BE2C (cell line): Measurements from ENCODE around the gene CD109.
"Not testable (repeated sequence)": the region's sequence is repeated elsewhere in the genome, so short reads cannot be mapped to it uniquely, and the experiment has no call there.

ENCODE experiments used
- DNase-seq: peaks from one replicate; pipeline ENCODE4 v3.0.0-alpha.2; 2020
- H3K27me3 ChIP-seq: fragments of 250-450 bp; sonication (Bioruptor Pico); 2 replicates; pipeline ENCODE4 v1.5.1; 2020; ENCODE audit warnings: mild to moderate bottlenecking
- H3K36me3 ChIP-seq: fragments of 250-450 bp; sonication (Bioruptor Pico); 2 replicates; pipeline ENCODE4 v1.5.1; 2020; ENCODE audit warnings: mild to moderate bottlenecking
- H3K4me1 ChIP-seq: fragments of 250-450 bp; sonication (Bioruptor Pico); 2 replicates; pipeline ENCODE4 v1.5.1; 2020
- H3K4me3 ChIP-seq: 2 replicates; pipeline ENCODE4 v1.5.1; 2011; ENCODE audit warnings: low read depth, low read length
- H3K9me3 ChIP-seq: fragments of 250-450 bp; sonication (Bioruptor Pico); 2 replicates; pipeline ENCODE4 v1.5.1; 2020
- CTCF ChIP-seq: IDR thresholded peaks from 2 replicates; pipeline ENCODE4 v1.5.1; 2012; ENCODE audit warnings: mild to moderate bottlenecking, low read depth, low read length

The CD109 gene

GRCh38 chr6:73706971-73707370 lies 11.0 kb downstream of the CD109 start:
- DNase-seq, result no peak
- no peaks in the 10 kb centered on the region for H3K9me3 ChIP-seq
- no peak overlapping the region for H3K4me3 ChIP-seq
- no peaks in the 10 kb centered on the region for H3K4me1 ChIP-seq
- 0 out of 2 replicates have a peak, but pooled peaks cover 3% of the 10 kb centered on the region for H3K27me3 ChIP-seq
- no peaks in the 10 kb centered on the region for H3K36me3 ChIP-seq
- TF ChIP-seq CTCF, result no peak

- no peak for DNase-seq
- TF ChIP-seq CTCF, result no peak
- Histone ChIP-seq H3K9me3 (no peaks in the 10 kb centered on the region), H3K36me3 (no peaks in the 10 kb centered on the region), H3K4me1 (no peaks in the 10 kb centered on the region), H3K27me3 (no peaks in the 10 kb centered on the region), H3K4me3 (no peak overlapping the region)
Measured at GRCh38 chr6:73710470-73710869, 14.5 kb downstream of the CD109 start.

- Histone ChIP-seq H3K9me3 (no peaks in the 10 kb centered on the region), H3K27me3 (no peaks in the 10 kb centered on the region), H3K36me3 (no peaks in the 10 kb centered on the region), H3K4me1 (no peaks in the 10 kb centered on the region), H3K4me3 (no peak overlapping the region)
- TF ChIP-seq CTCF, result no peak
- no peak for DNase-seq
Measured at GRCh38 chr6:73710948-73711347, 14.9 kb downstream of the CD109 start.

GRCh38 chr6:73712535-73713173 lies 16.7 kb downstream of the CD109 start:
- no peak for DNase-seq
- no peak overlapping the region for H3K4me3 ChIP-seq
- H3K27me3 ChIP-seq, result no peaks in the 10 kb centered on the region
- TF ChIP-seq CTCF, result no peak
- H3K36me3 ChIP-seq, result no peaks in the 10 kb centered on the region
- no peaks in the 10 kb centered on the region for H3K4me1 ChIP-seq
- no peaks in the 10 kb centered on the region for H3K9me3 ChIP-seq

GRCh38 chr6:73713426-73714147 lies 17.6 kb downstream of the CD109 start:
- no peak overlapping the region for H3K4me3 ChIP-seq
- H3K27me3 ChIP-seq, result no peaks in the 10 kb centered on the region
- H3K36me3 ChIP-seq, result no peaks in the 10 kb centered on the region
- DNase-seq, result no peak
- no peaks in the 10 kb centered on the region for H3K9me3 ChIP-seq
- no peak for TF ChIP-seq CTCF
- no peaks in the 10 kb centered on the region for H3K4me1 ChIP-seq

- H3K27me3 ChIP-seq, H3K9me3 ChIP-seq, H3K36me3 ChIP-seq, H3K4me1 ChIP-seq, H3K4me3 ChIP-seq, DNase-seq: not testable (repeated sequence)
Measured at GRCh38 chr6:73715111-73715508, 19.1 kb downstream of the CD109 start.
